CD14-positive monocyte (primary cell): ENCODE measurements around the gene MRPS27. TPM values are rescaled to one million over a fixed set of nuclear protein-coding genes. Genes with fewer than 3 reads are reported as not detected.

Experiments used
- DNase-seq, 3 donors: peaks; one replicate each; pipeline ENCODE4 v3.0.0-alpha.2; 2011 to 2022
- H2AFZ ChIP-seq: 2 replicates; pipeline ENCODE4 v1.6.0; 2012; ENCODE audit warnings: mild to moderate bottlenecking, low read depth, low read length, inconsistent platforms; ENCODE audit not compliant: insufficient read depth, poor library complexity, severe bottlenecking
- H3K27ac ChIP-seq, 2 donors: 1 replicate in 1 of 2; 2 replicates in 1 of 2; pipeline ENCODE4 v1.5.1; 2012 to 2013; ENCODE audit warnings: low read length in 2 of 2, control low read depth in 1 of 2, inconsistent platforms in 1 of 2, low read depth in 1 of 2, mild to moderate bottlenecking in 1 of 2
- H3K27me3 ChIP-seq, 2 donors: one replicate each; pipeline versions ENCODE4 v1.6.0 to v1.6.1; 2011 to 2013; ENCODE audit warnings: low read length in 2 of 2; ENCODE audit not compliant: control insufficient read depth in 2 of 2, insufficient read depth in 2 of 2
- H3K36me3 ChIP-seq, 2 donors: replicated peaks in 1 of 2; 1 replicate in 1 of 2; 2 replicates in 1 of 2; pipeline versions ENCODE4 v1.5.1 to v1.6.1; 2012 to 2013; ENCODE audit warnings: low read length in 2 of 2, control low read depth in 1 of 2, inconsistent platforms in 1 of 2, mild to moderate bottlenecking in 1 of 2; ENCODE audit not compliant: insufficient read depth in 2 of 2, control insufficient read depth in 1 of 2
- H3K4me1 ChIP-seq, 2 donors: 1 replicate in 1 of 2; 2 replicates in 1 of 2; pipeline versions ENCODE4 v1.5.1 to v1.6.1; 2012 to 2013; ENCODE audit warnings: low read length in 2 of 2, control low read depth in 1 of 2, inconsistent platforms in 1 of 2, mild to moderate bottlenecking in 1 of 2, moderate library complexity in 1 of 2; ENCODE audit not compliant: insufficient read depth in 2 of 2, control insufficient read depth in 1 of 2
- H3K4me2 ChIP-seq: replicated peaks from 2 replicates; pipeline ENCODE3; 2012; ENCODE audit warnings: low read length, moderate library complexity, mild to moderate bottlenecking; ENCODE audit not compliant: poor library complexity, severe bottlenecking; ENCODE audit errors: extremely low read depth
- H3K4me3 ChIP-seq, 3 experiments: fragments of 200-600 bp in 1 of 3; sonication (generic) in 1 of 3; replicated peaks in 1 of 3; 1 replicate in 2 of 3; 2 replicates in 1 of 3; pipeline ENCODE4 v1.5.1; 2011 to 2013; ENCODE audit warnings: low read length in 3 of 3, mild to moderate bottlenecking in 3 of 3, control low read depth in 2 of 3, low read depth in 2 of 3, inconsistent platforms in 1 of 3, moderate library complexity in 1 of 3
- H3K79me2 ChIP-seq: 2 replicates; pipeline ENCODE4 v1.6.0; 2012; ENCODE audit warnings: mild to moderate bottlenecking, control low read depth, inconsistent platforms, low read length, moderate library complexity; ENCODE audit not compliant: insufficient read depth
- H3K9ac ChIP-seq: 2 replicates; pipeline ENCODE4 v1.6.0; 2017; ENCODE audit warnings: low read length, mild to moderate bottlenecking; ENCODE audit not compliant: insufficient read depth, poor library complexity, severe bottlenecking
- H3K9me3 ChIP-seq, 2 donors: replicated peaks in 1 of 2; 1 replicate in 1 of 2; 2 replicates in 1 of 2; pipeline versions ENCODE4 v1.5.1 to v1.6.1; 2012 to 2013; ENCODE audit warnings: low read length in 2 of 2, control low read depth in 1 of 2; ENCODE audit not compliant: control insufficient read depth in 1 of 2, insufficient read depth in 1 of 2
- H4K20me1 ChIP-seq: 2 replicates; pipeline ENCODE4 v1.6.0; 2012; ENCODE audit warnings: mild to moderate bottlenecking, low read length, control low read depth, moderate library complexity; ENCODE audit not compliant: insufficient read depth
- H3K27ac Mint-ChIP-seq, 7 donors: one replicate each; pipeline ENCODE4 v1.8.0; 2020; ENCODE audit warnings: mild to moderate bottlenecking in 7 of 7, mixed read lengths in 7 of 7, moderate library complexity in 6 of 7, inconsistent platforms in 2 of 7
- H3K27me3 Mint-ChIP-seq, 3 donors: one replicate each; pipeline ENCODE4 v1.8.0; 2021 to 2022; ENCODE audit warnings: low read depth in 3 of 3, mild to moderate bottlenecking in 3 of 3, mixed read lengths in 3 of 3, moderate library complexity in 3 of 3, inconsistent platforms in 1 of 3
- H3K36me3 Mint-ChIP-seq, 2 donors: one replicate each; pipeline ENCODE4 v1.8.0; 2020; ENCODE audit warnings: mixed read lengths in 2 of 2, inconsistent platforms in 1 of 2, mild to moderate bottlenecking in 1 of 2
- H3K4me1 Mint-ChIP-seq: one replicate; pipeline ENCODE4 v1.8.0; 2020; ENCODE audit warnings: mild to moderate bottlenecking, mixed read lengths
- H3K4me3 Mint-ChIP-seq, 2 donors: one replicate each; pipeline ENCODE4 v1.8.0; 2020; ENCODE audit warnings: mild to moderate bottlenecking in 2 of 2, mixed read lengths in 2 of 2, moderate library complexity in 1 of 2
- H3K9me3 Mint-ChIP-seq, 7 donors: one replicate each; pipeline ENCODE4 v1.8.0; 2020 to 2022; ENCODE audit warnings: mixed read lengths in 7 of 7, mild to moderate bottlenecking in 6 of 7, moderate library complexity in 6 of 7, inconsistent platforms in 2 of 7
- CTCF ChIP-seq: fragments of 200-600 bp; IDR thresholded peaks from one replicate; pipeline ENCODE4 v1.8.0; 2022; ENCODE audit warnings: antibody characterized with exemption, mild to moderate bottlenecking
- WGBS: methylation state at CpG from one replicate; pipeline ENCODE4 v1.1.5; 2013; ENCODE audit warnings: missing lambda C conversion rate; ENCODE audit not compliant: insufficient coverage; 5-methylcytosine and 5-hydroxymethylcytosine counted together
- intact Hi-C, 2 donors: fragments of 100-400 bp; cut with micrococcal nuclease; formaldehyde crosslinking; loops; one replicate each; pipeline versions ENCODE4 v1.15.0 to v1.15.1; 2023
- polyA plus RNA-seq, 3 donors: library from polyadenylated mRNA; depleted of rRNA in 1 of 3; unstranded in 2 of 3; stranded (reverse) in 1 of 3; fragments of 300-500 nt in 2 of 3; fragments of >200 nt in 1 of 3; fragmentation: Illumina TruSeq in 2 of 3; gene quantifications; 1 replicate in 2 of 3; 2 replicates in 1 of 3; pipeline ENCODE4 v1.2.3, GENCODE V29; 2012 to 2021

The MRPS27 gene
- polyA plus RNA-seq, 3 donors: 13.3 to 19.2 (median 15.3) TPM

- no peak for TF ChIP-seq CTCF
- no CpG with 5 or more reads among the region's 8 CpGs for WGBS
- peak overlapping the region; percentile 94 for H2AFZ ChIP-seq
These were observed 12.5 kb downstream of the MRPS27 start for GRCh38 chr5:72307573-72307967.

GRCh38 chr5:72305194-72306142, 14.6 kb downstream of the MRPS27 start:
- Histone ChIP-seq H3K4me2 (no peak overlapping the region), H3K36me3 (peaks cover 8 to 23% of the 10 kb centered on the region in 2 donors), H4K20me1 (no peaks in the 10 kb centered on the region), H3K9me3 (no peaks in the 10 kb centered on the region), H2AFZ (no peak overlapping the region), H3K27ac (no peak overlapping the region), H3K4me3 (no peak overlapping the region), H3K79me2 (peaks cover 42% of the 10 kb centered on the region), H3K4me1 (peaks cover 8 to 10% of the 10 kb centered on the region in 2 donors), H3K27me3 (no peaks in the 10 kb centered on the region), H3K9ac (no peak overlapping the region)
- H3K36me3 Mint-ChIP-seq: peaks cover 12 to 25% of the 10 kb centered on the region in 2 donors
- TF ChIP-seq CTCF: no peak
- DNase-seq: no peak
- WGBS: no CpG with 5 or more reads among the region's 2 CpGs
- no peaks in the 10 kb centered on the region for H3K27me3 Mint-ChIP-seq
- H3K27ac Mint-ChIP-seq: peak overlapping the region in 2 of 7 donors; percentile 3 to 37
- peaks cover 20% of the 10 kb centered on the region for H3K4me1 Mint-ChIP-seq
- intact Hi-C loops: loop anchor here in 1 of 2 donors (5.0 kb wide), 1 partner anchor 168 kb away; no protein-coding TSS in a partner anchor
- no peaks in the 10 kb centered on the region for H3K9me3 Mint-ChIP-seq
- no peak overlapping the region for H3K4me3 Mint-ChIP-seq

More at GRCh38 chr5:72307573-72307967, 12.5 kb downstream of the MRPS27 start:
- Histone ChIP-seq H3K4me1 (peaks cover 8 to 10% of the 10 kb centered on the region in 2 donors), H3K4me3 (peak overlapping the region; percentile 67 to 89 (median 82)), H3K27me3 (no peaks in the 10 kb centered on the region), H3K27ac (peak overlapping the region; percentile 92 to 95), H3K79me2 (peaks cover 33% of the 10 kb centered on the region), H4K20me1 (no peaks in the 10 kb centered on the region), H3K36me3 (peaks cover 25 to 33% of the 10 kb centered on the region in 2 donors), H3K9me3 (no peaks in the 10 kb centered on the region), H3K4me2 (peak overlapping the region; percentile 70), H3K9ac (peak overlapping the region; percentile 91)
- peak in 1 of 3 donors; percentile 1 for DNase-seq
- Mint-ChIP-seq H3K27me3 (peaks cover 0 to 2% (median 2%) of the 10 kb centered on the region in 3 donors), H3K4me3 (peak overlapping the region; percentile 90 to 93), H3K4me1 (peaks cover 18% of the 10 kb centered on the region), H3K9me3 (no peaks in the 10 kb centered on the region), H3K27ac (peak overlapping the region; percentile 93 to 97 (median 95)), H3K36me3 (peaks cover 19 to 35% of the 10 kb centered on the region in 2 donors)
- intact Hi-C loops: loop anchor here in 1 of 2 donors (5.0 kb wide), 1 partner anchor 170 kb away; no protein-coding TSS in a partner anchor
